ENCODE measurements around the gene EML1.

The EML1 gene

DNA sequence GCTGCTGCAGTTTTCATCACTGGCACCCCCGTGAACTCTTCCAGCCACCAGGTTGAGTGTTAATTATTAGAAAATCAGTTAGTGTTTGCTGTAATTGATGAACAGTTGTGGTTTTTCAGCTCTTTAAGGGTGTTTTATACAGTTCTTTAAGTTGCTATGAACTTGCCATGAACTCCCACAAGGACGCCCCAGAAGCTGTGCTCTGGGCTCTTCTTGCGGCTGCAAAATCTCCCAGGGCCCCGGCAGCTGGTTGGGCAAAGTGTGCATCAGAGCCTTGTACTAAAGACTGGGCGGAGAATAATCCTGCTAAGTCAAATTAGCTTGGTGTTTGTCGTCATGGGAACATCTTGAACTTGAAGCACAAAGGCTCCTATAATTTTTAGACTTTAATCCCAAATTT lies 82.2 kb downstream of the EML1 start:
- DNase-seq, result no peak

GRCh38 chr14:99875836-99876235 lies 82.6 kb downstream of the EML1 start:
- no peak for DNase-seq

- no peak for DNase-seq
These were observed 83.2 kb downstream of the EML1 start for GRCh38 chr14:99876406-99876805.

GRCh38 chr14:99878563-99878962 lies 85.3 kb downstream of the EML1 start:
- no peak for DNase-seq

- no peak for DNase-seq
These were observed 86.4 kb downstream of the EML1 start for GRCh38 chr14:99879401-99880295.

GRCh38 chr14:99880651-99881420 lies 87.6 kb downstream of the EML1 start:
- no peak for DNase-seq

DNA sequence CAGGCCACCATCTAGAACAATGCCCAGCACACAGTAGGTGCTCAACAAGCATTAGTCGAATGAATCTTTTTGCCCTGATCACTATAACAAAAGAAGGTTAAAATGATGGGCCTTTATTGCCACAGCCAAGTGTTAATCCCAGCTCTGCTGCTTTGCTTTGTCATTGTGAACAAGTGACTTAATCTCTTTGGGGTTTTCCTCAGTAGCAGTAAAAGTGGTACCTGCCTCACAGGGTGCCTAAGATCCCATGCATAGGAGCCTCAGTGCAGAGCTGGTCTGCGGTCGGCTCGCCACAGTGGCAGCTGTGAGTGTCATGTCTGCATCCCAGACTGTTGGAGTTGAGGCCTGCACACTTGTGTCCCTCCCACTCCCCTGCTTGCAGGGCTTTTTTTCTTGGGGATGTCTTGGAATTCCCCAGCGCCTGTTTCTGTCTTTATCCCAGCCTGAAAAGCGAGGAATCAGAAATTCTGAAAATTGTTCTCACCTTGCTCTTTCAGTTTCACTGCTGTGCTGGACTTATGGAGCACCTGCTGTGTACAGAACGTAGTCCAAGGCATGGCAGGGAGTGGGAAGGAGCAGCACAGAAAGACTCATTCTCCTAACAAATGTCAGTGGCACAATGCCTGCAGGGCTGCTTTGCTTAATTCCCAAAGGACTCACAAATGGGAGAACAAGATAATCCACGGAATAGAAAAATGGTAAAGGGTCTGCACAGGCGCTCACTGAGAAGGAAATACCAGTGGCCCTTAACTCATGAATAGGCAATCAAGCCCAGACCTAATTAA lies 90.8 kb downstream of the EML1 start:
- DNase-seq, result no peak

DNA sequence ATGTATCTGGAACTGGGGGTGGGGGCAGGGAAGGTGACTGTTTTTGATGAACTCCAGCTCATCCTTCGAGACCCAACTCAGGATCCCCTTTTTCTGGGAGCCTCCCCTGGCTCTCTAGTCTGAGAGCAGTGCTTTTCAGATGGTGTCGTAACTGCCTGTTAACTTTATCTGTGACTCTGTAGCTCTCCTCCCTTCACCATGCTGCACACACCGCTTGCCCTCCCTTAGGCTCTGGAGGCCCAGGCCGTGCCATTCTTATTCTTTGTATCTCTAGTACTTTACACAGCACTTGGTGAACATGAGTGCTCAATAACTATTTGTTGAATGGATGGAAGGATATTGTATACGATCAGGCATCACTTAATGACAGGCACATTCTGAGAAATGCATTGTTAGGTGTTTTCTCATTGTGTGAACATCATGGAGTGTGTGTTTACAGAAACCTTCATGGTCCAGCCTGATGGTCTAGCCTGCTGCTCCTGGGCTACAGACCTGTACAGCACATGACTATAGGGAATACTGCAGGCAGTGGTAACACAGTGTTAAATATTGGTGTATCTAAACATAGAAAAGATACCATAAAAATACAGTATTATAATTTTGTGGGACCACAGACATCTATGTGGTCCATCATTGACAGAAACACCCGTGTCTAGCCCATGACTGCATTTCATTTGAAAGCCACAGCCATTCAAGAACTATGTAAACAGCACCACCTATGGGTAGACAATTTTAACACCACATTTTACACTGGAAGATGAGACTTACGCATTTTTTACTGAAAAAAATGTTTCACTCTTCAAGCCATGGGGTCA lies 91.8 kb downstream of the EML1 start:
- DNase-seq, result no peak

DNA sequence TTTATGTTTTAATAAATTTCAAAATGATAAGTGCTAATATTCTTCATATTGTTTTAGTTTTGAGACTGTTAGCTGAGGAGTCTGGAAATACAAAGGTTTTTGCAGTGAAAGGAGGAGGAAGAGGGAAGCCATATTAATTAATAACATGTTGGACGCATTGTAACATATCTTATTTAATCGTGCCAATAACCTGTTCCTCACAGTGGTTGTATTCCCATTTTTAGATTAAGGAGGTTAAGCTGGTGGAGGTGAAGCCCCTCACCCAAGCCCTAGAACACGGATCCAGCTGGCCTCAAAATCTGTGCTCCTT lies 92.4 kb downstream of the EML1 start:
- no peak for DNase-seq

DNA sequence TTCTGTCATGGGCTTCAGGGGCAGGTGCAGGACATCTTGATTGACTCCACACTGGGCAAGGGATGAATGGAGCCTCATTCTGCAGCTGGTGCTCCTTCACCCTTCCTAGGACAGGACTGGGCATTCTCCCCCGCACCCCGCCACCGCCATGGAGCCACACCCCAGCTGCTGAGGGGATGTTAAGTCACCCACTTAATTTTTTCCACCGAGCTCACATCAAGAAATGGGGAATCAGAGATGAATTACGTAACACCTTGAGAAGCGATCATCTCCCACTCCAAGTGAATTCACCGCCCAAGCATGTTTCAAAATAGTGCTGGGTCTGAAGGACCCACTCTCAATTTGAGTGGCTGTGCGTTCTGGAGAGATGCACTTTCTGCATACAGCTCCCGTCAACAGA lies 94.2 kb downstream of the EML1 start:
- no peak for DNase-seq

- DNase-seq, result no peak
These were observed 94.9 kb downstream of the EML1 start for GRCh38 chr14:99888149-99888548.

GRCh38 chr14:99889268-99889667 lies 96.1 kb downstream of the EML1 start:
- DNase-seq, result no peak

DNA sequence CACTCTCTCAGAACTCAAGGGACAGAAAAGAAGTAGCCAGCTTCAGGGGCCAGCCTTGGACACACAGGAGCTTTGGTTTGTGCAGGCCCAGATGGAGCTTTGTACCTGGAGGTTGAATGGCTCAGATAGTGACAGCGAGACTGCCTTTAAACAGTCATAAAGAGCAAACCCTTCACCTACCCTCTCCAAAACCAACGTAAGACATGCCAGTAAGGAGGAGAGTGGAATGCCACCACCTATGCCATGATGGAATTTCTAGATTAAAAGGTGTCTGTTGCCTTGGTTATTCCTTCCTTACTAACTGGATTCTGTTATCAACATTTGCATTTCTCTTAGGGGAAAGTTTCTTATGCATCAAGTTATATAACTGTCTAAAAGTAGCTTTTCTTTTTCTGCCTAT lies 98.1 kb downstream of the EML1 start:
- DNase-seq, result no peak

DNA sequence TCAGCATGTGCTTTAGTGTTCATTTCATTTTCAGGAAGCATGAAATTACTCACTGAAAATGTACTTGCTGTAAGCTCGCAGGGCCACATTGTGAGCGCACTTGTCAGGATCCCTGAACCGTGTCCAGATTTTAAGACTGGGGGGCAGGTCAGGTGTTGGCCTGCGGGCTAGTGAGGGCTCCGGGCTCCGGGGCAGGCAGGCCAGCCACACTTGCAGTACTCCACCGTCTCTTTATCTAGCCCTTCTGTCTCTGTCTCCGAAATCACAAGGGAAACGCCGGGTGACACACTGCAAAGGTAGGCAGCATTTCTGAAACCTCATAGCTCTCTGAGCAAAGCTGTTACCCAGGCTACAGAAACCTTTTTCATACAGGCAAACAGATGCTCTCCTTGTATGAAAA lies 98.7 kb downstream of the EML1 start:
- no peak for DNase-seq

GRCh38 chr14:99892406-99892805 lies 99.2 kb downstream of the EML1 start:
- no peak for DNase-seq

DNA sequence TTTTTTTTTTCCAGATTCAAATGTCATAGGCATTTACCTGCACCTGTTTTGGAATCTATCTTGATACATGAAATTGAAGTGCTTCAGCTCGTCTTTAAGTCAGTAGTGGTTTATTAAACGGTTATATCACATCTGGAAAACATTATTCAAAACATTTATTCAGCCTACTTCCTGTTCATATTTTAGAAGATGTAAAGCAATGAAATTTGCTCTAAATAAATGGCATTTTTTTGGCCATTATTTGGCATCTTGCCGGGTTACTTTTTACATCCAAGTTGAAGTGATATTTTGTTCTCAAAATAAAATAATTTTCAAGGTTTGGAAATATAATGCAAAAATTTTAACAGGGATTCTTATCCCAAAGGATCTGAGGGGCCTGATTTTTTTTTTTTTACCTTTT lies 103.1 kb downstream of the EML1 start:
- no peak for DNase-seq

DNA sequence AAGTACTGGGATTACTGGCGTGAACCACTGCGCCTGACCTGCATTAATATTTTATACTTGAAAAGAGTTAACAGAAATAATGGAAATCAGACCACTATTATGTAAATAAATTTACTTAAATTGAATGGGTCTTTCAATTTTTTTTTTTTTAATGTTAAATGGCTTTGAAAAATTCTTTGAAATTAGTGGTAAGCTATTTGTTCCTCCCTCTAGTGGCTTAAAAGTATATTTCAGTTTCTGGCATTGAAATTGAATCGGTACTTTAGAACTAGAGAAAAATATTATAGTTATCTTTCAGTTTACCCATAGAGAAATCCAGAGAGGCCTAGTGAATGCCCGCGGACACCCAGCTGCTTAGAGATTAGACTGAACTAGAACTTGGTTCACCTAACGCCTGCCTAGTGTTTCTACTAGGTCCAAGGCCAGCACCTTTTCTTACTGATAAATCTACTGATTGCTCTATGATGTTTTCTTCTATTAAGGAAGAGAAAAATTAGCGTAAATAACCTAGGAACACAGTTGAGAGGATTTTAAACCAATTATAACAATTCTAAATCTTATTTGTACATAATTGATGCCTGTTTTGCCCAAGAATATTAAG lies 106.5 kb downstream of the EML1 start:
- DNase-seq, result no peak

GRCh38 chr14:99902925-99903324 lies 109.7 kb downstream of the EML1 start:
- no peak for DNase-seq

GRCh38 chr14:99904506-99904905 lies 111.3 kb downstream of the EML1 start:
- DNase-seq, result no peak

GRCh38 chr14:99905121-99905520 lies 111.9 kb downstream of the EML1 start:
- no peak for DNase-seq

- DNase-seq, result no peak
These were observed 114.8 kb downstream of the EML1 start for GRCh38 chr14:99907761-99908652.

All from activated effector memory CD4-positive, alpha-beta T cell treated with Interleukin-2 at 50 U/mL for 16 hours (primary cell).